Measurements from ENCODE around the gene RPS25.
A peak's percentile ranks its signal among the peaks of the same experiment; 100 is the strongest.
"Not testable (repeated sequence)": the region's sequence is repeated elsewhere in the genome, so short reads cannot be mapped to it uniquely, and the experiment has no call there.

RPS25 gene

DNA sequence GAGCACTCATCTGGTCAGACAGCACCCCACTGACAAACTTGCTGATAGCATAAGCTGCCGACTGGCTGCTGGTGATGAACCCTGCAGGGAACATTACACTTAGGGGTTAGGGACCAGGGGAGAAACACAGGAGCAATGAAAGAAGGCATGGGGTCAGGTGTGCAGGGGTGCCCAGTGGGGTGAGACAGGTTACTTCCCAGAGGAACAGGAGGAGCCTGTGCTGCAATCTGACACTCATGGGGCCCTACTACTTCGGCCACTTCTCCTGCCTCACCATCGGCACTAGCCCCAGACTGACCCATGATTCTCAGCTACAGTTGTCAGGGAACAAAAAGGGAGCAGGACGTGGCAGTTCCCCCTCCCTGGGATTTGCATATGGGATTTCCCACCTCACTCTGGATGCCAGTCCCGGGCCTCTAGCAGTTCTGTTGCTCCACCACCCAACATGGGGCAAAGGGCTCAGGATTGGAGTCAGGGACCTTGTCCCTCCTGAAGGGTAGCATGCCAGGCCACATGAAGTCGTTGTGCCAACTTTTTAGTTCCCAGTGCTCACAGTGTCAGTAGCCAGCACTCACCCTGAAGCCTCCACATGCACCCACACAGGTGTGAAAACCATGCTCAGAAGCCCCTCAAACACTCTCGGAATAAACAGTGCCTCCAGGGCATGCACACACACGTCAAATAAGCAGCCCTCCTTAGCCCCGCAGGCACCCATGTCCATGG is 10.4 kb upstream of the RPS25 start:
- H3K36me3 Mint-ChIP-seq: peaks cover under 1% of the 10 kb centered on the region
- H3K4me1 Mint-ChIP-seq (ENCODE audit: low read depth): peaks cover 28% of the 10 kb centered on the region
- no peak overlapping the region for H3K27ac Mint-ChIP-seq
- H3K4me3 Mint-ChIP-seq: no peak overlapping the region
- H3K9me3 Mint-ChIP-seq (ENCODE audit: low read depth): no peaks in the 10 kb centered on the region
- H3K27me3 Mint-ChIP-seq: no peaks in the 10 kb centered on the region

DNA sequence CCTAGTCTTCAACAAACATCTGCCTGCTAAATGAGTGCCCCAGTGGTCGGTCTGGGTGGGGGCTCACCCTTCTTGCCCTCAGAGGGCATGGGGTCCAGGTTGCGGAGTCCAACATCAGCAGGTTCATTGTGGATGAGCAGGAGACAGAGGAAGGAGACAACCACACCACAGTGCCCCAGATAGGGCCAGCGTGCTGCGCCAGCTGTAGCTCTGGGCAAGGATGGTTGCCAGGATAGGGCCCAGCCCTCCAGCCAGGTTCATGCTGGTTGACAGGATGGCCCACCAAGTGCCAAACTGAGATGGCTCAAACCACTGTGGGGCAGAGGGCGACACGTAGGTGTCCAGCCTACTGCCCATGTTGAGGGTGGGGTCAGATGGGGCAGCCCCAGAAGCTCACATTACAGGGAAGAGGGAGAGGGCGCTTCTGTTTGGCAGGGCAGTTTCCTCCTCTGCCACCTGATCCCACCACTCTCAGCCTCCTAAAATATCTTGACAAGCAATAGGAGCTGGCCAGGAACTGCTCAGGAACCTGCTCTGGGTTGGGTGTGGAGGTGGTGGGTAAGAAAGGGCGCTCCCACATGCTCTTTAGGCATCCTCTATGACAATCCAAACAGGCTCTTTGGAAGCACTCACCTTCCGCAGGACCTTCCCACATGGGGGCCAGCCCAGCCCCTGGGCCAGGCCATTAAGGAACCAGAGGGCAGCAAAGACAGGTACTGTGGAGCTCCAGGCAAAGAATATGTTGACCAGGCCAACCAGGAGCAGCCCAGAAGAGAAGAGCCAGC is 9.6 kb upstream of the RPS25 start:
- Mint-ChIP-seq H3K36me3 (peaks cover 2% of the 10 kb centered on the region), H3K27me3 (no peaks in the 10 kb centered on the region), H3K4me3 (no peak overlapping the region), H3K27ac (peak overlapping the region; percentile 41), H3K4me1 (ENCODE audit: low read depth) (peaks cover 33% of the 10 kb centered on the region), H3K9me3 (ENCODE audit: low read depth) (no peaks in the 10 kb centered on the region)

GRCh38 chr11:119026970-119027369 is 8.8 kb upstream of the RPS25 start:
- H3K4me1 Mint-ChIP-seq (ENCODE audit: low read depth): peaks cover 35% of the 10 kb centered on the region
- no peaks in the 10 kb centered on the region for H3K27me3 Mint-ChIP-seq
- H3K9me3 Mint-ChIP-seq (ENCODE audit: low read depth): no peaks in the 10 kb centered on the region
- no peak overlapping the region for H3K4me3 Mint-ChIP-seq
- no peak overlapping the region for H3K27ac Mint-ChIP-seq
- H3K36me3 Mint-ChIP-seq: peaks cover 2% of the 10 kb centered on the region

DNA sequence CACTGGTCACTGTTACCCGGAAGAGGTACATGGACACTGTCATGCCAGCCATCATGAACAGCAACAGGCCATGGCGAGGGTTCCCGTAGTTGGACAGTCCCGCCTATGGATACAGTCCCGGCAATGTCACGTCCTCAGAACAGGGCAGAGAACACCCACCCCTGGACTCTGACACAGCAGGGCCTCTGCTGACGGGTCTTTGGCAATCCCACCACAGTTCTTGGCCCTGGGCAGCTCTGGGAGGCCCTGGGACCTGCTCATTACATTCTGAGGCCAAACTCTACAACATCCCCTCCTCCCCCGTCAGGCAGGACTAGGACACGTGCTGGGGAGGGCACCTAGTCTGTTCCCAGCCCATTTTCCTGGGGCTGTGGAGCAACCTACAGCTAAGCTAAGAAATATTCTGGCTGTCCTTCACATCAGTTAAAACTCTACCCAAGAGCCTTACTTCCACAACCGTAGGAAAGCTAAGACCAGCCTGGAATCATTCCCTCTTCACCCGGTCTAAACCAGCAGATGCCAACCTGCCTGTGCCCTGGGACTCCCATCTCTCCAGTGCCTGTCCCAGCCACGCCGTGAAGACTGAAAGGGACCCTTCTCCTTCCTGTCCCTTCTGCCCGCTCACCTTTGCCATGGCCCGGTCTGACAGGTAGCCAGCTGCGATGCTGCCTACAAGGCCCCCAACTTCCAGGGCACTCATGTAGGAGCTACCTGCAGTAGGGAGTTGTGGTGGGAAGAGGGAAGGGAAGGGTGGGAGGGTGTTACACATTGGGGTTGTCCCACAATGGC is 8.0 kb upstream of the RPS25 start:
- Mint-ChIP-seq H3K36me3 (peaks cover 3% of the 10 kb centered on the region), H3K4me3 (no peak overlapping the region), H3K27ac (no peak overlapping the region), H3K4me1 (ENCODE audit: low read depth) (peaks cover 43% of the 10 kb centered on the region), H3K9me3 (ENCODE audit: low read depth) (no peaks in the 10 kb centered on the region), H3K27me3 (no peaks in the 10 kb centered on the region)

- H3K4me1 Mint-ChIP-seq (ENCODE audit: low read depth): peaks cover 45% of the 10 kb centered on the region
- peaks cover 4% of the 10 kb centered on the region for H3K36me3 Mint-ChIP-seq
- H3K9me3 Mint-ChIP-seq (ENCODE audit: low read depth): no peaks in the 10 kb centered on the region
- H3K27ac Mint-ChIP-seq: no peak overlapping the region
- no peak overlapping the region for H3K4me3 Mint-ChIP-seq
- H3K27me3 Mint-ChIP-seq: no peaks in the 10 kb centered on the region
Measured at GRCh38 chr11:119025541-119025940, 7.4 kb upstream of the RPS25 start.

DNA sequence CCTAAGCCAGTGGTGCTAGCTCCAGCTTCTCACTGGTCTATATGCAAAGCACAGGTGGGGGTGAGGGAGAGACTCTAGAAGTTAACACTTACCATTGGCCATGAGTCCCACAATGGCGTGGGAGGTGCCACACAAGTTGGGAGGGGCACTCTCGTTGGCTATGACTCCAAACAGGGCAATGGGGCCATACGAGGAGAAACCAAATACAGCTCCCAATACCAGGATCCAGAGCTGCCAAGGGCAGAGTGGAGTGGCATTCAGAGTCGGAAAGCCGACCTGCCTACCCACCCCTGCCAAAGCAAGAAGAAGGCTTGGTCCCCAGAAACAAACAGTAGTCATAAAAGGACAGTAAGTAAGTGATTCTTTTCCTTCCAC is 6.9 kb upstream of the RPS25 start:
- H3K4me1 Mint-ChIP-seq (ENCODE audit: low read depth): peaks cover 48% of the 10 kb centered on the region
- no peak overlapping the region for H3K4me3 Mint-ChIP-seq

DNA sequence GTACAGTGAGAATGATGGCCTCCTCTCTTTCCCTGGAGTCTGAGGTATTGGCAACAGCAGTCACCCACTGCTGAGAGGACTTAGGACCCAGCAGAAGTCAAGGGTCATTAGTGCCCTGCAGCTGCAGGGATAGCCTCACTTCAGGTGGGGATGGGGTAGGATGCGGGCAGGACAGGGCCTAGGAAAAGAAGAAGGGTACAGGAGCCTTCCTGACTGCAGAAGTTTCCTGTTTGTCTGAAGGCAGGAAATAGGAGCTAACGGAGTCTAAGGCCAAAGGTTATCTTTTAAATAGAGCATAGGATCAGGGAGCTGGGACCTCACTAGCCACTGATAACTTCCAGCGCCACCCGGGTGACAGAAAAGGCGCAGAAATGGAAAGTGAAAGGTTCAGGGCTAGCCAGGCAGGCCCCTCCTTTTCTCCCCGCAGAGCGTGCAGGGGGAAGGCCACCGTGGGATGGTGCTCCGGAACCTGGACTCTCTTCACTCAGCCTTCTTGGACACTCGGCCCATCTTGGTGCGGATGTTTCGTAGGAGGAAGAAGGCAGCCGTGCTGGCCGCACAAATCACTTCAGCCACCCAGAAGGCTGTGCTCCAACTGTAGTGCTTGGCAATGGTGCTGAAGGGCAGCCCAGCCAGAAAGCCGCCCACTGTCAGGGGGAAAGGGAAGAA is 6.4 kb upstream of the RPS25 start:
- no peaks in the 10 kb centered on the region for H3K27me3 Mint-ChIP-seq
- H3K27ac Mint-ChIP-seq: peak overlapping the region; percentile 86
- no peaks in the 10 kb centered on the region for H3K9me3 Mint-ChIP-seq (ENCODE audit: low read depth)
- H3K4me1 Mint-ChIP-seq (ENCODE audit: low read depth): peaks cover 50% of the 10 kb centered on the region
- peaks cover 7% of the 10 kb centered on the region for H3K36me3 Mint-ChIP-seq
- no peak overlapping the region for H3K4me3 Mint-ChIP-seq

More for the DNA sequence above, 6.9 kb upstream of the RPS25 start:
- H3K27me3 Mint-ChIP-seq: no peaks in the 10 kb centered on the region
- no peaks in the 10 kb centered on the region for H3K9me3 Mint-ChIP-seq (ENCODE audit: low read depth)
- H3K36me3 Mint-ChIP-seq: peaks cover 5% of the 10 kb centered on the region
- peak overlapping the region; percentile 46 for H3K27ac Mint-ChIP-seq

GRCh38 chr11:119023741-119024140 is 5.6 kb upstream of the RPS25 start:
- no peaks in the 10 kb centered on the region for H3K27me3 Mint-ChIP-seq
- H3K4me1 Mint-ChIP-seq (ENCODE audit: low read depth): peaks cover 42% of the 10 kb centered on the region
- H3K27ac Mint-ChIP-seq: peak overlapping the region; percentile 86

GRCh38 chr11:119021631-119022030 is 3.5 kb upstream of the RPS25 start:
- Mint-ChIP-seq H3K27me3 (no peaks in the 10 kb centered on the region), H3K36me3 (peaks cover 10% of the 10 kb centered on the region), H3K9me3 (ENCODE audit: low read depth) (no peaks in the 10 kb centered on the region), H3K27ac (peak overlapping the region; percentile 64), H3K4me1 (ENCODE audit: low read depth) (peaks cover 46% of the 10 kb centered on the region), H3K4me3 (peak overlapping the region; percentile 62)

More at GRCh38 chr11:119023741-119024140, 5.6 kb upstream of the RPS25 start:
- Mint-ChIP-seq H3K9me3 (ENCODE audit: low read depth) (no peaks in the 10 kb centered on the region), H3K36me3 (peaks cover 7% of the 10 kb centered on the region), H3K4me3 (peak overlapping the region; percentile 5)

GRCh38 chr11:119019996-119020395 is 1.9 kb upstream of the RPS25 start:
- Mint-ChIP-seq H3K27ac (peak overlapping the region; percentile 100), H3K36me3 (peaks cover 20% of the 10 kb centered on the region), H3K27me3 (no peaks in the 10 kb centered on the region), H3K4me3 (peak overlapping the region; percentile 99), H3K9me3 (ENCODE audit: low read depth) (no peaks in the 10 kb centered on the region), H3K4me1 (ENCODE audit: low read depth) (peaks cover 63% of the 10 kb centered on the region)

- not testable (repeated sequence) for H3K27me3 Mint-ChIP-seq; H3K9me3 Mint-ChIP-seq (ENCODE audit: low read depth)
- Mint-ChIP-seq H3K4me3 (peak overlapping the region; percentile 99), H3K4me1 (ENCODE audit: low read depth) (peaks cover 54% of the 10 kb centered on the region), H3K36me3 (peaks cover 21% of the 10 kb centered on the region), H3K27ac (peak overlapping the region; percentile 100)
Measured at GRCh38 chr11:119017377-119017776, 766 bp downstream of the RPS25 start.

- Mint-ChIP-seq H3K9me3 (ENCODE audit: low read depth) (no peaks in the 10 kb centered on the region), H3K27me3 (no peaks in the 10 kb centered on the region), H3K27ac (peak overlapping the region; percentile 100), H3K4me1 (ENCODE audit: low read depth) (peaks cover 48% of the 10 kb centered on the region), H3K4me3 (peak overlapping the region; percentile 99), H3K36me3 (peaks cover 21% of the 10 kb centered on the region)
Measured at GRCh38 chr11:119016216-119017009, 1.7 kb downstream of the RPS25 start.

- H3K9me3 Mint-ChIP-seq (ENCODE audit: low read depth): no peaks in the 10 kb centered on the region
- H3K27ac Mint-ChIP-seq: peak overlapping the region; percentile 78
- peaks cover 19% of the 10 kb centered on the region for H3K36me3 Mint-ChIP-seq
- no peaks in the 10 kb centered on the region for H3K27me3 Mint-ChIP-seq
- peak overlapping the region; percentile 99 for H3K4me3 Mint-ChIP-seq
- H3K4me1 Mint-ChIP-seq (ENCODE audit: low read depth): peaks cover 41% of the 10 kb centered on the region
Measured at GRCh38 chr11:119015054-119015611, 3.0 kb downstream of the RPS25 start.
